ENCODE measurements around the gene EME2. TPM values are rescaled to one million over a fixed set of nuclear protein-coding genes. Genes with fewer than 3 reads are reported as not detected.
A peak's percentile ranks its signal among the peaks of the same experiment; 100 is the strongest.

EME2 gene
- 21.2 and 25.6 TPM in 2 replicates for polyA plus RNA-seq
- polyA minus RNA-seq: 17.4 and 18.7 TPM in 2 replicates

- Histone ChIP-seq H3K79me2 (replicated peaks; ENCODE audit: insufficient read depth, low read length) (peaks cover 9% of the 10 kb centered on the region), H4K20me1 (ENCODE audit: insufficient read depth) (no peaks in the 10 kb centered on the region), H2AFZ (ENCODE audit: low read depth, low read length) (peak within 1 kb of the TSS; percentile 8), H3K9ac (ENCODE audit: low read length) (peak within 1 kb of the TSS; percentile 84), H3K27me3 (ENCODE audit: insufficient read depth, low read depth, low read length) (no peaks in the 10 kb centered on the region), H3K27ac (ENCODE audit: low read length) (peak within 1 kb of the TSS; percentile 74), H3K36me3 (ENCODE audit: insufficient read depth, low read length) (no peaks in the 10 kb centered on the region), H3F3A (ENCODE audit: insufficient read depth, low read length, poor library complexity, severe bottlenecking) (no peaks in the 10 kb centered on the region), H3K9me3 (ENCODE audit: low read length) (no peaks in the 10 kb centered on the region), H3K9me2 (ENCODE audit: insufficient read depth, low read length) (no peaks in the 10 kb centered on the region), H3K4me2 (ENCODE audit: low read length) (peak within 1 kb of the TSS; percentile 93), H3K4me3 (ENCODE audit: low read length) (peak within 1 kb of the TSS; percentile 98)
- TF ChIP-seq SMC3 (conservative IDR thresholded peaks at IDR 0.05; ENCODE audit: poor library complexity) (no peak), RAD21 (conservative IDR thresholded peaks at IDR 0.05) (no peak)
Measured at GRCh38 chr16:1772362-1772907, at the start of gene EME2. Gene EME2 (plus strand): TSS chr16:1772810. CDS start chr16:1773228, 418 bp downstream.

- Histone ChIP-seq H3K9ac (ENCODE audit: low read length) (no peak overlapping the region), H3K36me3 (ENCODE audit: insufficient read depth, low read length) (no peaks in the 10 kb centered on the region), H3K9me3 (ENCODE audit: low read length) (no peaks in the 10 kb centered on the region), H2AFZ (ENCODE audit: low read depth, low read length) (no peak overlapping the region), H3K27me3 (ENCODE audit: insufficient read depth, low read depth, low read length) (no peaks in the 10 kb centered on the region), H3F3A (ENCODE audit: insufficient read depth, low read length, poor library complexity, severe bottlenecking) (no peaks in the 10 kb centered on the region), H3K4me2 (ENCODE audit: low read length) (no peak overlapping the region), H4K20me1 (ENCODE audit: insufficient read depth) (no peaks in the 10 kb centered on the region), H3K79me2 (replicated peaks; ENCODE audit: insufficient read depth, low read length) (peaks cover 13% of the 10 kb centered on the region), H3K4me3 (ENCODE audit: low read length) (no peak overlapping the region), H3K27ac (ENCODE audit: low read length) (no peak overlapping the region), H3K9me2 (ENCODE audit: insufficient read depth, low read length) (no peaks in the 10 kb centered on the region)
- TF ChIP-seq TAF1 (IDR thresholded peaks at IDR 0.05; ENCODE audit: low read depth) (no peak), EZH2 (IDR thresholded peaks at IDR 0.05; ENCODE audit: borderline replicate concordance, insufficient read depth, low read length, poor library complexity, severe bottlenecking) (no peak), MXI1 (conservative IDR thresholded peaks at IDR 0.05; ENCODE audit: poor library complexity, severe bottlenecking) (no peak), CTCF (IDR thresholded peaks at IDR 0.05; ENCODE audit: poor library complexity, severe bottlenecking) (peak; percentile 55), SMC3 (conservative IDR thresholded peaks at IDR 0.05; ENCODE audit: poor library complexity) (peak; percentile 22), RAD21 (conservative IDR thresholded peaks at IDR 0.05) (no peak), REST (IDR thresholded peaks at IDR 0.05; ENCODE audit: borderline replicate concordance) (no peak), EP300 (conservative IDR thresholded peaks at IDR 0.05; ENCODE audit: poor library complexity, severe bottlenecking) (no peak)
Measured at GRCh38 chr16:1723450-1724147, 49.0 kb upstream of the EME2 start.
